HepG2 (cell line): ENCODE results near the gene STPG4. TPM values are rescaled to one million over a fixed set of nuclear protein-coding genes. Genes with fewer than 3 reads are reported as not detected.

Source experiments
- ATF3 ChIP-seq: sonication (generic); formaldehyde crosslinking; IDR thresholded peaks from 2 replicates; pipeline ENCODE4 v1.4.0; 2020; ENCODE audit warnings: missing genetic modification reagents
- CENPX ChIP-seq: sonication (generic); formaldehyde crosslinking; IDR thresholded peaks from 2 replicates; pipeline ENCODE4 v1.9.0; 2021; ENCODE audit warnings: mild to moderate bottlenecking, missing genetic modification reagents, moderate library complexity
- GABPA ChIP-seq, 2 experiments: IDR thresholded peaks; 2 replicates each; pipeline ENCODE4 v1.6.1; 2011 to 2016; ENCODE audit warnings: low read depth in 2 of 2, low read length in 1 of 2, missing biosample characterization in 1 of 2, missing genetic modification characterization in 1 of 2
- HNRNPK ChIP-seq: fragments of 200-400 bp; formaldehyde crosslinking; IDR thresholded peaks from 2 replicates; pipeline ENCODE4 v1.6.1; 2018; ENCODE audit warnings: low read length, low read depth, moderate library complexity, mild to moderate bottlenecking; ENCODE audit not compliant: poor library complexity, severe bottlenecking
- HOMEZ ChIP-seq: IDR thresholded peaks from 2 replicates; pipeline ENCODE4 v1.6.1; 2016; ENCODE audit warnings: low read depth
- MAFG ChIP-seq: sonication (generic); formaldehyde crosslinking; IDR thresholded peaks from 2 replicates; pipeline ENCODE4 v1.5.1; 2020; ENCODE audit warnings: mild to moderate bottlenecking, missing genetic modification reagents
- MED1 ChIP-seq: sonication (generic); formaldehyde crosslinking; IDR thresholded peaks from 2 replicates; pipeline ENCODE4 v1.4.0; 2020; ENCODE audit warnings: missing genetic modification reagents
- NFIB ChIP-seq: sonication (generic); formaldehyde crosslinking; IDR thresholded peaks from 2 replicates; pipeline ENCODE4 v1.9.0; 2021; ENCODE audit warnings: missing genetic modification reagents, mild to moderate bottlenecking, borderline replicate concordance
- PRDM10 ChIP-seq: sonication (generic); formaldehyde crosslinking; IDR thresholded peaks from 2 replicates; pipeline ENCODE4 v1.4.0; 2020; ENCODE audit warnings: low read depth, missing genetic modification reagents
- RAD51 ChIP-seq: fragments of 450-650 bp; IDR thresholded peaks from 2 replicates; pipeline ENCODE4 v1.6.1; 2016; ENCODE audit warnings: borderline replicate concordance
- SRSF4 ChIP-seq: fragments of 200-400 bp; formaldehyde crosslinking; IDR thresholded peaks from one replicate; pipeline ENCODE4 v1.6.1; 2018; ENCODE audit warnings: mild to moderate bottlenecking, low read depth, low read length, moderate library complexity; ENCODE audit not compliant: poor library complexity, severe bottlenecking
- U2AF2 ChIP-seq: fragments of 200-400 bp; formaldehyde crosslinking; IDR thresholded peaks from 2 replicates; pipeline ENCODE4 v1.6.1; 2017; ENCODE audit warnings: low read depth, mild to moderate bottlenecking, low read length
- ZBTB7B ChIP-seq: sonication (generic); formaldehyde crosslinking; IDR thresholded peaks from 2 replicates; pipeline ENCODE4 v1.4.0; 2020; ENCODE audit warnings: missing genetic modification reagents
- ZNF235 ChIP-seq: sonication (generic); formaldehyde crosslinking; IDR thresholded peaks from 2 replicates; pipeline ENCODE4 v1.8.1; 2023; ENCODE audit warnings: mild to moderate bottlenecking, missing genetic modification reagents, borderline replicate concordance
- ZNF296 ChIP-seq: sonication (generic); formaldehyde crosslinking; conservative IDR thresholded peaks from 2 replicates; pipeline ENCODE4 v1.5.0; 2020; ENCODE audit warnings: mild to moderate bottlenecking, missing genetic modification reagents
- ZNF558 ChIP-seq: sonication (generic); formaldehyde crosslinking; IDR thresholded peaks from 2 replicates; pipeline ENCODE4 v1.9.0; 2022; ENCODE audit warnings: mild to moderate bottlenecking, missing genetic modification reagents, borderline replicate concordance
- ZNF580 ChIP-seq: IDR thresholded peaks from 2 replicates; pipeline ENCODE4 v1.6.1; 2016; ENCODE audit warnings: low read depth, borderline replicate concordance
- ZNF710 ChIP-seq: sonication (generic); formaldehyde crosslinking; IDR thresholded peaks from 2 replicates; pipeline ENCODE4 v1.5.0; 2020; ENCODE audit warnings: mild to moderate bottlenecking, missing genetic modification reagents, borderline replicate concordance
- ZSCAN25 ChIP-seq: sonication (generic); formaldehyde crosslinking; IDR thresholded peaks from 2 replicates; pipeline ENCODE4 v1.8.0; 2022; ENCODE audit warnings: mild to moderate bottlenecking, missing genetic modification reagents
- ZSCAN31 ChIP-seq: sonication (generic); formaldehyde crosslinking; IDR thresholded peaks from 2 replicates; pipeline ENCODE4 v1.5.0; 2020; ENCODE audit warnings: low read depth, mild to moderate bottlenecking, missing genetic modification reagents
- polyA plus RNA-seq, 8 experiments: library from polyadenylated mRNA; depleted of rRNA in 3 of 8; stranded (reverse) in 7 of 8; unstranded in 1 of 8; fragments of >200 nt; fragmentation: Illumina TruSeq in 4 of 8; extraction: Trizol in 4 of 8; gene quantifications; 2 replicates each; pipeline versions ENCODE4 v1.2.1 to v1.2.3, GENCODE V29; 2011 to 2016; ENCODE audit warnings: low read depth in 4 of 8, missing spikeins in 1 of 8, mixed read lengths in 1 of 8; ENCODE audit not compliant: insufficient read depth in 1 of 8
- total RNA-seq, 5 experiments: library from RNA; depleted of rRNA; stranded (reverse); fragments of >200 nt; fragmentation: Illumina TruSeq; extraction: Trizol; gene quantifications; 2 replicates each; pipeline ENCODE4 v1.2.3, GENCODE V29; 2016; ENCODE audit warnings: low read depth in 1 of 5

Gene STPG4
- total and polyA plus RNA-seq, 2 of the 13 experiments (the other 11 are each of a cell fraction or from before 2014, with no cell fraction given), result 0.11 to 0.15 TPM

GRCh38 chr2:47070920-47071824 is 83.9 kb downstream of the STPG4 start (continued):
- TF ChIP-seq PRDM10 (CRISPR knock-in tag) (0 out of 2 replicates have a peak, but pooled peaks have one; percentile 30), MAFG (CRISPR knock-in tag) (no peak), ZNF710 (no peak), ZNF296 (CRISPR knock-in tag) (peak; percentile 70), ZNF235 (CRISPR knock-in tag) (no peak), ZSCAN31 (peak; percentile 68; the same call in 1 of the 2 replicates), U2AF2 (no peak), GABPA (IDR thresholded peaks at IDR 0.05; ENCODE audit: low read depth, low read length) (no peak), GABPA (CRISPR knock-in tag; IDR thresholded peaks at IDR 0.05; ENCODE audit: low read depth) (peak; percentile 83), ZSCAN25 (CRISPR knock-in tag) (peak; percentile 82), RAD51 (no peak), ZNF558 (CRISPR knock-in tag) (no peak), HOMEZ (CRISPR knock-in tag) (no peak; the same call in 1 of the 2 replicates), CENPX (no peak), MED1 (CRISPR knock-in tag) (peak; percentile 80), SRSF4 (no peak), ZBTB7B (peak; percentile 92), NFIB (no peak), HNRNPK (no peak), ATF3 (0 out of 2 replicates have a peak, but pooled peaks have one; percentile 15), ZNF580 (CRISPR knock-in tag) (peak; percentile 22; the same call in 1 of the 2 replicates)
